HEK293 (cell line): Measurements from ENCODE around the gene RASL12.

Experiments used
- CTCF ChIP-seq: fragments of 450-650 bp; formaldehyde crosslinking; IDR thresholded peaks from 2 replicates; pipeline ENCODE4 v1.5.1; 2016; ENCODE audit warnings: missing biosample characterization, missing genetic modification characterization
- ZNF138 ChIP-seq: fragments of 450-650 bp; formaldehyde crosslinking; IDR thresholded peaks from 2 replicates; pipeline ENCODE4 v1.5.1; 2016; ENCODE audit warnings: missing biosample characterization, missing genetic modification characterization, borderline replicate concordance
- ZNF391 ChIP-seq: fragments of 450-650 bp; formaldehyde crosslinking; IDR thresholded peaks from 2 replicates; pipeline ENCODE4 v1.5.1; 2016; ENCODE audit warnings: low read depth, missing biosample characterization, missing genetic modification characterization, borderline replicate concordance
- ZNF658 ChIP-seq: fragments of 450-650 bp; formaldehyde crosslinking; IDR thresholded peaks from 2 replicates; pipeline ENCODE4; 2016; ENCODE audit warnings: missing biosample characterization, missing genetic modification characterization

GRCh38 chr15:65056868-65057548, 10.8 kb downstream of the RASL12 start:
- no peak for TF ChIP-seq CTCF
- TF ChIP-seq ZNF391 (tag by site-specific recombination) = no peak
- TF ChIP-seq ZNF138 = no peak
- TF ChIP-seq ZNF658 = no peak
